CD4-positive, alpha-beta T cell treated with Interleukin-21 for 1 hour (primary cell): ENCODE measurements around the gene STIM2.
A peak's percentile ranks its signal among the peaks of the same experiment; 100 is the strongest.

Source experiments
- DNase-seq: peaks from one replicate; pipeline ENCODE4 v3.0.0-alpha.2; 2020

Gene STIM2

DNA sequence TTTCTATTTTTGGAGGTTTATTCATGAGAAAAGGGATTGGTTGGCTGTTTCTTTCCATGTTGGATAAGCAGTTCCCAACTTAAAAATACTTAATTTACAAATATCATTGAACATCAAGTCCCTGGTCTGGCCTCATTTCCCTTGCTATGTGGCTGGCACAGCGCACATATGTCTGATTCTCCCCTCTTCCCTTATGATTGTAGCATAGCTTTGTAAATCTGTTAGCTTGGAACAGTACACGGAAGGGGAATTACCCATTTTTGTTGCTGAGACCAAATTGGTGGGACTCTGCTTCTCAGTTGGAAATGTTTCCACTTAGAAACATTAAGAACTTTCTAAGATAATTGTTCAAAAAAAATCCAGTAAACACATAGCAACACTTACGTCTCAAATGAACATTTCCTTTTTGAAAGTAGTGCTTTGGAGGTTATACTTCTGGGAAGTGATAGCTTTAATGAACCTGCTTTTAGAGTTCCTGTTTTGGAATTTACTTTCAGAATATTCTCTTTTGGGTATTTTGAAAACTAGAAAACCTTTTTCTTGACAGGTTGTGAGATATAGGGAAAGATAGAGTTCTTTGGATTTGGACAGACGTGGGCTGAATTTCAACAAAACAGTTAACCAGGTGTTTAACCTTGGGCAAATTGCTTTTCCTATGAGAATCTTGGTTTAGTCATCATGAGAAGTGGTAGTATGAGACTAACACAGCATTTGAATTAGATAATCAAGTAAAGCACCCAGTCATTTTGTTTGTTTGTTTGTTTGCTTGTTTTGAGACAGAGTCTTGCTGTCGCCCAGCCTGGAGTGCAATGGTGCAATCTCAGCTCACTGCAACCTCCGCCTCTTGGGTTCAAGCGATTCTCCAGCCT, 47.3 kb downstream of the STIM2 start:
- no peak for DNase-seq

DNA sequence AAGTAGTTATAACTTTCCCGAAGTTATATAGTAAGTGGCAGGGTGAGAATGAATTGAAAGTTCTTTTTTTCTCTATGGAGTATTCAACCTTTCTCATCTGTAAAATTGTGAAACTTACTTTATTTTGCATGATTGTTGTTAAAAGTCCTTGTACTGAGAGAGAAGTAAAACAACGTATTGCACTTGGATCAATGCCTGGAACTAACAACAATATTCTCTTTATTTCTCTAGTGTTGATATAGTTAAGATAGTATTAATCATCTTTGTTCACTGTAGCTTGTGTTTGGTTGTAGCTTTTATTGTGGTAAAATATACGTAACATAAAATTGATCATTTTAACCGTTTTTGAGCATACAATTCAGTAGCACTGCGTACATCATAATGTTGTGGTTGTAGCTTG, 48.7 kb downstream of the STIM2 start:
- no peak for DNase-seq

GRCh38 chr4:26911254-26911653, 50.6 kb downstream of the STIM2 start:
- DNase-seq = no peak

- no peak for DNase-seq
Measured at GRCh38 chr4:26912069-26912468, 51.4 kb downstream of the STIM2 start.

DNA sequence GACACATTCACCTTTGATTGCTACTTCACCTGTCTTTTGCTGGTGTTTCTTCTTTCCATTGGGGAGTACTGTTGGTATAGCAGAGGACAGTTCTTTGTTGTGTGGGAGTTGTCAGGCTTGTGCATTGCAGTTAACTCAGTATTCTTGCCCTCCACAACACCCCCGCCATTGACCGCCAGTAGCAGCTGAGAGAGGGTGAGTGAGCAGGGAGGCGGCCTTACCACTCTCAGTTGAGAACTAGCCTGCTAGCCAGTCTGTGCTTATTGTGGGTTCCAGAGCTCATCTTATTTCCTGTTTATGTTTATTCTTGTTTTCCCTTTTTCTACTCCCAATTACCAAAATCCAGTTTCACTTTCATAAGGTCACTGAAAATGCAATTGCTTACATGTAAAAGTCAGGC, 52.2 kb downstream of the STIM2 start:
- DNase-seq = peak; percentile 35

DNA sequence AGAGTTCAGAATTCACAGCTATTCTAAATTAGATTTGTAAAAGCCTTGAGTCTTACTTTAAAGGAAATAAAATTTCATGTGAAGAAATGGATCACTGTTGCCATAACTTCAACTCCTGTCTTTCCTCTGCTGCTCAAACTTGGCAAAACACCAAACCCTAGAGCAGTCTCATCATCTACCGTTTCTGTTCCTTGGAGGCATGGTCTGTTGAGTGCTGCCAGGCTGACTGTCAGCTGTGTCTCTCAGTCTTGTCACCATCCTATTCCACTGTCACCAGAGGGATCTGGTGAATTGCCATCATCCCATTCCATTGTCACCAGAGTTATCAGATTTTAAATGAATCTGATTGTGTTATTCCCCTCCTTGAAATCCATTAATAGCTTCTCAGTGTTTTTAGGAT, 55.6 kb downstream of the STIM2 start:
- no peak for DNase-seq

DNA sequence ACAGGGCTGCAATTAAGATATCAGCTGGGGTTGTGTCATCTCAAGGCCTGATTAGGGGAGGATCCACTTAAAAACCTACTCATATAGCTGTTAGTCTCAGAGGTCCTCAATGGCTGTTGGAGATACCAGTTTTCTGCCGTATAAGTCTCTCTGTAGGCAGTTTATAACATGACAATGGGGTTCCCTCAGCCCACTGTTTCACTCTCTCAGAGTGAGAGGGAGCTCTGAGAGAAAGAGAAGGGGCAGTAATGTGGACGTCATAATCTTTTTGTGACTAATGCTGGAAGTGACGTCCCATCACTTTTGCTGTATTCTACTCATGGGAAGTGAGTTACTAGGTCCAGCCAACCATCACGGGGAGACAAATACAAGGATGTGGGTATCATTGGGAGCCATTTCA, 70.3 kb downstream of the STIM2 start:
- DNase-seq = no peak

GRCh38 chr4:26931451-26931850, 70.8 kb downstream of the STIM2 start:
- DNase-seq = no peak

DNA sequence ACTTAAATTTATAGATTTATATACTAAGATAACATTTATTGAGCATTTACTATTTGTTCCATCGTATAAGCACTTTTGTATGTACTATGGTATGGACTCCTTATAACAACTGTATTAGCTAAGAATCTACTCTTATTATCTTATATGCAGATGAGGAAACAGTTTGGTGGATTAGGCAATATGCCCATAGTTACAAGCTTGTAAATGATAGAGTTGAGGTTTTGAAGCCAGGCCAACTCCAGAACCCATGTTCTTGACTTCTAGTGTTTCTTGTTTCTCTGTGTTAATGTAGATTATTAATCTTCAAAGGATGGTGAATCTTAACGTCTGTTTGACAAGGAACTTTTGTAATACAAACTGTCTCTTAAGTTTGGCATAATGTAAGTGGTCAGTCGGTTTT, 71.3 kb downstream of the STIM2 start:
- DNase-seq = no peak

DNA sequence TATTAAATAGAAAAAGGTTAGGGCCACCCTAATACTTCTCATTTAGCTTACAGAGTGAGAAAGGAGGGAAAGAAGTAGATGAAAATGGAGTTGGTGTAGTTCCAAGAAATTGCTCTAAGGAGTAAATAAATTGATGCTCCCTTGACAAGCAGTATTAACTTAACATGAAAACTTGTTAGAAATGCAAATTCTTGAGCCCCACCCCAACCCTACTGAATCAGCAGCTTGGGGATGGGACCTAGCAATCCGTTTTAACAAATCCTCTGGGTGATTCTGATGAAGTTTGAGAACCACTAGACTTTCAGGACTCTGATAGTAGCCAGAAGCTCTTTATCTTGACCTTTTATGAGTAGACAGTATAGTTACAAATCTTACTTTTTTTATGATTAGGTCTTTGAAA, 74.8 kb downstream of the STIM2 start:
- DNase-seq = no peak

DNA sequence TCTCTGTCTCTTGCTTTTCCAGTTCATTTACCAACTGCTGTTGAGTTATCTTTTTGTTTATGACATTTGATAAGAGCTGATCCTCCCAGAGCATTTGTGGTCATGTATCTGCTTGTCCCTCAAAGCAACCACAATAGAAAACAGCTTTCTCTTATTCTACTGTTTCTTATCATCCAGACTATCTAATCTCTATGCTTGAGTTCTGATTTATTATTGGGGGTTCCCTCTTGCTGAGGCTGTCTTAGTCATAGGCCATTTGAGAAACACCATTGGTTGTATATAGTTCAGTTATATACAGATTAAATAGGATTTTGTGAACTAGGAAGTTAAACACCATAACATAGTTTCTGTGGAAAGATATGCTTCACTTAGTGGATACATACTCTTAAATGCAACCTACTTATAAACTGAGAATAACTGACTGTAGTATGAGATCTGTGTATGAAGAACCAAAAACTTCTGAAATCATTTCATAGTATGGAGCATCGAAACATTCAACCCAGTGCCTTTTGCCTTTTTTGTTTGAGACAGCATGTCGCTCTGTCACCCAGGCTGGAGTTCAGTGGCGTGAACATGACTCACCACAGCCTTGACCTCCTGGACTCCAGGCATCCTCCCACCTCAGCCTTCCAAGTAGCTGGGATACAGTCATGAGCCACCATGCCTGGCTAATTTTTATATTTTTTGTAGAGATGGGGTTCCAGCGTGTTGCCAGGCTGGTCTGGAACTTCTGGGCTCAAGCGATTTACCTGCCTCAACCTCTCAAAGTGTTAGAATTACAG, 75.8 kb downstream of the STIM2 start:
- DNase-seq = peak; percentile 27

- no peak for DNase-seq
Measured at GRCh38 chr4:26937139-26937538, 76.5 kb downstream of the STIM2 start.

GRCh38 chr4:26937567-26937966, 76.9 kb downstream of the STIM2 start:
- DNase-seq = no peak

DNA sequence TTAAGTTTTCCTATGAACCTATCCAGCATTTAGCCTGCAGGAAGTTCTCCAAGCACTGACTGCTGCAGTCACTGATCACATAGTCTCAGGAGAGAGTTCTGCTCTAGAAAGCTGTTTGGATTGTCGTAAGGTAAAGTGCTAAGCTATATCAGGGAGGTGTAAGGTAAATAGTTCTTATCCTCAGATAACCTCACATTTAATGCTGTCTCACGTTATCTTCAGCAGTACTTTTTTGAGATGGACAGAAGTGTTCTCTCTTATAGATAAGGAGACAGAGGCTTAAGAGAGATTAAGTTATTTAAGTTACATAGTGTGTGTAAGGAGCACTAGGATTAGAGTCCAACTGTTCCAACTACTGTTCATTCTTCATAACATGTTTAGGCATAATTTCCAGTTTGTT, 77.9 kb downstream of the STIM2 start:
- no peak for DNase-seq

GRCh38 chr4:26941951-26942350, 81.3 kb downstream of the STIM2 start:
- no peak for DNase-seq

DNA sequence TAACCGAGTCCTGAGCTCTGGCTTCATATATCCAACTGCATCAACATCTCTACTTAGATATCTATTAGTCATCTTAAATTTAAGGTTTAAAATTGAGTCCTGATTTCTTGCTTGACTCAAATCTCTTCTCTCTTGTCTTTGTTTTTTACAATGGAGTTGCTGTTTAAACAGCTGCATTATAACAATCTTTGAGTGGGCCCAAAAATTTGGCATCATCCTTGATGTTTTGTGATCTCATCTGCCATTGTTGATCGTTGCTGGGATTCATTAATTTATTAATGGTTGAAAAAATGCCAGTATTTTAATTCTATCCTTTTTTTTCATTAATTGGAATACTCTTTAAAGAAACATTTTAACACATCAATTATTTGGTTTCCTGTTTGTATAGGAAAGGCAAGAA, 82.2 kb downstream of the STIM2 start:
- no peak for DNase-seq

DNA sequence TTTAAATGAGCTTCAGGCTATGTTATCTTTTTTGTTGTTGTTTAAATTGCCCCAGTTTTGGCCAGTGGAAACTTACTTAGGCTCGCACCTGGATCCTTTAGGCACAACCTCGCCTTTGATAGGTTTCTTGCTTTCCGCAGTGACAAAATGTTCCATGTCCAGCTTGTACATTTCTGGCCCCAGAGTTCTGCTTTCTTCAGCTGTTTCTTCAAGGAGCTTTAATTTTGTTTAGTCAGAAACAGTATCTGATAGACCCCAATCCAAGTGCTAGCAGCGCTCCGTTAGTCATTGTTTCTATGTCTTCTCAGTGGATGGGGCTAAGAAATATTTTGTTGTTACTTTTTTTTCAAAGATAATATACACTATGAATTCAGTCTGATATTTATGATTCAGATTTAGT, 82.8 kb downstream of the STIM2 start:
- DNase-seq = no peak

DNA sequence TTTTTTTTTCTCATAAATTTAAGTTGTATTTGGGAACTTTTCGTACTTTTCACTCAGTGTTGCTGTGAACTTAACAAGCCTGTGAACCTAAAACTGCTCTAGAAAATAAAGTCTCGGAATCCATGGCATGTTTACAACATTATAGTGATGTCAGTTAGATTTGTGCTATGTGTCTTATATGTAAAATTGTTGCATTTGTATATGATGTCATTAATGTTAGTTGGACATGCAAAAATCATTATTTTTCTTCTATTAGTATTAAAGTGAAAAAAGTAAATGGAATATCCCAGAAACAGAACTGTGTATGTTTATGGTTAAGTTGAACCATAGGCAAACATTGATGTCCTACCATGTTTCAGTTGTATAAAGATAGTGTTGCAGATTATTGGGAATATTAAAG, 85.2 kb downstream of the STIM2 start:
- DNase-seq = no peak

GRCh38 chr4:26947318-26947717, 86.7 kb downstream of the STIM2 start:
- no peak for DNase-seq

DNA sequence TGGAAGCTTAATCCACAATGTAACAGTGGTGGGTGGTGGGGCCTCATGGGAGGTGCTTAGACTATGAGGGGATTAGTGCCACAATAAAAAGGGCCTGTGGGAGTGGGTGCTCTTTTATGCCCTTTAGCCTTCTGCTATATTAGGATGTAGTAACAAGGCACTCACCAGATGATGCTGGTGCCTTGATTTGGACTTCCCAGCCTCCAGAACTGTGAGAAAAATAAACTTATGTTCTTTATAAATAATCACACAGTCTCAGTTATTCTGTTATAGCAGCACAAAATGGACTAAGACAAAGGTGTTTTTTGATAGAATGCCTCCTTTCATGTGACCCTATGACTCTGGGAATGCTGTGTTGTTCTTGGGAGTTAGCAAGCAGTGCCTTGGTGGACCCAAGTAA, 89.8 kb downstream of the STIM2 start:
- DNase-seq = no peak

GRCh38 chr4:26952891-26953290, 92.2 kb downstream of the STIM2 start:
- no peak for DNase-seq

GRCh38 chr4:26953366-26953765, 92.7 kb downstream of the STIM2 start:
- DNase-seq = no peak

DNA sequence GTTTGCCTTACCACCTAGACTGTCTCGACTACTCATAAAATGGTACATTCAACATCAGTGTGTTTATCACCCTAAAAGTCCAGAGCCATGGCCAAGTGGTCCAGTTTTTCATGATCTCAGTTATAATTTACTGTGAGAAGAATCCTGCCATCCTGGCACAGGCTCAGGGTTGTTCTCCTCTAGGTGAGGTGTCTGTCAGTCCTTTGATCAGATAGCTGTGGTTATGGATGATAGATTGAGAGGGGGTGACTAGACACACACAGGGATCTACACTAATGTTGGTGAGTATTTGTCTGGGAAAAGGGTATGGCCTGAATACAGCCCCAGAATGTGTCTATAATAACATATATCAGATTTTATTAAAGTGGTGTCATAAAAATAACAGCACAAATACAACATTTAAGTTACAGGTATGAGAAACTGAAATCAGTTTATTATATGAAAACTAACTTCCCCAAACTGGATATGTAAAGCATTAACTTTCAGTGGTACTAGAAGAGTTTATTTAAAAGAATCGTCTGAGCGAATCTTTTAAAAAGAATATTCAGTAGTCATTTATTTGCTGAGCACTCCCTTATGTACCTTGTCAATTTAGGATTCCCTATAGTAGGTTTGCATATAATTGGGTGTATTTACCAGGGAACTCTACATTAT, 93.3 kb downstream of the STIM2 start:
- DNase-seq = no peak

DNA sequence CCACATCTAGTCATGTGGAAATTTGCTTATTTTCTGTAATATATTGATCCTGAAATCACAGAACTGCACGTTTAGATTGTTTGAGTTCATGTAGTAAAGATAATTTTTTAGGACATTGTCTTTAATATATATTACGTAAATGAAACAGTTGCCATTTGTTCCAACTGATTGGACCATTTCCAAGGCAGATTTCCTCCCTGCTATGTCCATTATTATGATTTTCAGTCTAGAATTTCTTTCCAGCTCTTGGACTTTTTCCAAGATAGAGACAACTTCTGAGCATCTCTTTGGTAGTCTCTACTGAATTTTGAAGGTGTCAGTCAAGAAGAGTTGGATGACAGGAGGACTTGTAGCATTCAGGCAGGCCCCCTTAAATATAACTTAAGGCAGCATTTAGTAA, 94.6 kb downstream of the STIM2 start:
- DNase-seq = no peak
